PFSK-1 (cell line): ENCODE measurements around the gene LCOR.

ENCODE experiments used
- POLR2AphosphoS5 ChIP-seq: IDR thresholded peaks from 2 replicates; pipeline ENCODE4 v1.6.1; 2012; ENCODE audit warnings: low read depth, mild to moderate bottlenecking, control low read depth, low read length, moderate library complexity
- SIN3A ChIP-seq: IDR thresholded peaks from 2 replicates; pipeline ENCODE4 v1.6.1; 2012; ENCODE audit warnings: mild to moderate bottlenecking, low read length, moderate library complexity, borderline replicate concordance; ENCODE audit not compliant: insufficient read depth
- TF ChIP-seq, protein P1 (sequence below), 2 experiments: IDR thresholded peaks; 2 replicates each; pipeline versions ENCODE4 v1.6.1 to v1.8.0; 2011 to 2012; ENCODE audit warnings: low read depth in 2 of 2, low read length in 2 of 2, control low read depth in 1 of 2, inconsistent platforms in 1 of 2, mild to moderate bottlenecking in 1 of 2, moderate library complexity in 1 of 2; ENCODE audit not compliant: insufficient read depth in 1 of 2

DNA sequence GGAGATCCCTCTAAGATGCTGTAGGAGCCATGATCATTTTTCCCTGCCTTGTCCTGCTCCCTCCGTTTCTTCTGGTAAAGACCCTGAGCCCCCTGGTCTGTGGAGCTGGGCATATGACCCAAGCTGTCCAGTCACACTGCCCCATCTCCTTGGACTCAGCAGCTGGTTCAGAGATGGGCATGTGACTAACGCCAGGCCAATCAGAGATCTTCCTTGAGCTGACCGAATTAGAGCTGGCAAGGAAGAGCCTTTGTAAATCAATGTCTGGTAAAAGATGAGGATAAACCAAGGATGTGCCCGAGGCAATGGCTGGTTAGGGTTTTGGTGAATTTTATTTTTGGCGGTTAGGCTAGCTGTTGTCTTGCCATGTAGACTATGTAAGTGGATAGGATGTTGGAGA, 173.3 kb downstream of the LCOR start:
- TF ChIP-seq, protein P1, sequence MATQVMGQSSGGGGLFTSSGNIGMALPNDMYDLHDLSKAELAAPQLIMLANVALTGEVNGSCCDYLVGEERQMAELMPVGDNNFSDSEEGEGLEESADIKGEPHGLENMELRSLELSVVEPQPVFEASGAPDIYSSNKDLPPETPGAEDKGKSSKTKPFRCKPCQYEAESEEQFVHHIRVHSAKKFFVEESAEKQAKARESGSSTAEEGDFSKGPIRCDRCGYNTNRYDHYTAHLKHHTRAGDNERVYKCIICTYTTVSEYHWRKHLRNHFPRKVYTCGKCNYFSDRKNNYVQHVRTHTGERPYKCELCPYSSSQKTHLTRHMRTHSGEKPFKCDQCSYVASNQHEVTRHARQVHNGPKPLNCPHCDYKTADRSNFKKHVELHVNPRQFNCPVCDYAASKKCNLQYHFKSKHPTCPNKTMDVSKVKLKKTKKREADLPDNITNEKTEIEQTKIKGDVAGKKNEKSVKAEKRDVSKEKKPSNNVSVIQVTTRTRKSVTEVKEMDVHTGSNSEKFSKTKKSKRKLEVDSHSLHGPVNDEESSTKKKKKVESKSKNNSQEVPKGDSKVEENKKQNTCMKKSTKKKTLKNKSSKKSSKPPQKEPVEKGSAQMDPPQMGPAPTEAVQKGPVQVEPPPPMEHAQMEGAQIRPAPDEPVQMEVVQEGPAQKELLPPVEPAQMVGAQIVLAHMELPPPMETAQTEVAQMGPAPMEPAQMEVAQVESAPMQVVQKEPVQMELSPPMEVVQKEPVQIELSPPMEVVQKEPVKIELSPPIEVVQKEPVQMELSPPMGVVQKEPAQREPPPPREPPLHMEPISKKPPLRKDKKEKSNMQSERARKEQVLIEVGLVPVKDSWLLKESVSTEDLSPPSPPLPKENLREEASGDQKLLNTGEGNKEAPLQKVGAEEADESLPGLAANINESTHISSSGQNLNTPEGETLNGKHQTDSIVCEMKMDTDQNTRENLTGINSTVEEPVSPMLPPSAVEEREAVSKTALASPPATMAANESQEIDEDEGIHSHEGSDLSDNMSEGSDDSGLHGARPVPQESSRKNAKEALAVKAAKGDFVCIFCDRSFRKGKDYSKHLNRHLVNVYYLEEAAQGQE (IDR thresholded peaks at IDR 0.05; ENCODE audit: insufficient read depth in 1 of 2, low read depth in 2 of 2, low read length in 2 of 2) = no peak
- TF ChIP-seq POLR2AphosphoS5 (no peak), SIN3A (no peak)
